Heart left ventricle (tissue), 16 donors: ENCODE measurements around the gene CYTIP. TPM values are rescaled to one million over a fixed set of nuclear protein-coding genes. Genes with fewer than 3 reads are reported as not detected.
A peak's percentile ranks its signal among the peaks of the same experiment; 100 is the strongest.

Source experiments
- ATAC-seq, 4 donors: fragments of 200-7000 bp; cut with Tn5 transposase; one replicate each; pipeline ENCODE4 v1.9.1; 2020 to 2022; ENCODE audit warnings: moderate library complexity in 4 of 4, mild to moderate bottlenecking in 3 of 4, moderate number of reproducible peaks in 1 of 4
- DNase-seq, 5 donors: peaks; one replicate each; pipeline ENCODE4 v3.0.0-alpha.2; 2020
- H3K27ac ChIP-seq, 12 donors: fragments of 200-600 bp; sonication (generic) in 4 of 12; one replicate each; pipeline versions ENCODE4 v1.5.0 to v1.8.0; 2016 to 2022; ENCODE audit warnings: mild to moderate bottlenecking in 2 of 12
- H3K27me3 ChIP-seq, 9 donors: fragments of 200-600 bp; sonication (generic) in 2 of 9; one replicate each; pipeline versions ENCODE4 v1.5.1 to v1.8.0; 2016 to 2022; ENCODE audit warnings: mild to moderate bottlenecking in 3 of 9
- H3K36me3 ChIP-seq, 9 donors: fragments of 200-600 bp; sonication (generic) in 2 of 9; one replicate each; pipeline versions ENCODE4 v1.5.0 to v1.8.0; 2018 to 2022; ENCODE audit warnings: mild to moderate bottlenecking in 2 of 9
- H3K4me1 ChIP-seq, 12 donors: fragments of 200-600 bp; sonication (generic) in 4 of 12; one replicate each; pipeline versions ENCODE4 v1.5.0 to v1.8.0; 2016 to 2022; ENCODE audit warnings: mild to moderate bottlenecking in 3 of 12
- H3K4me3 ChIP-seq, 12 donors: fragments of 200-600 bp; sonication (generic) in 4 of 12; one replicate each; pipeline versions ENCODE4 v1.5.0 to v1.8.0; 2017 to 2022; ENCODE audit warnings: mild to moderate bottlenecking in 9 of 12, moderate library complexity in 4 of 12
- H3K9me3 ChIP-seq, 12 donors: fragments of 200-600 bp; sonication (generic) in 4 of 12; one replicate each; pipeline versions ENCODE4 v1.5.0 to v1.8.0; 2016 to 2022; ENCODE audit warnings: mild to moderate bottlenecking in 1 of 12
- CTCF ChIP-seq, 12 donors: fragments of 200-600 bp; sonication (generic) in 4 of 12; IDR thresholded peaks; one replicate each; pipeline versions ENCODE4 v1.5.0 to v1.8.0; 2018 to 2022; ENCODE audit warnings: antibody characterized with exemption in 12 of 12, mild to moderate bottlenecking in 5 of 12
- POLR2A ChIP-seq, 2 donors: fragments of 450-650 bp; IDR thresholded peaks; one replicate each; pipeline ENCODE4 v1.6.1; 2017; ENCODE audit warnings: antibody characterized with exemption in 2 of 2, mild to moderate bottlenecking in 2 of 2, moderate library complexity in 2 of 2
- WGBS, 4 donors: extraction: QIAGEN DNeasy Blood & Tissue Kit in 2 of 4; methylation state at CpG; one replicate each; pipeline versions ENCODE4 v1.1.5 to v1.1.7; 2013 to 2018; 5-methylcytosine and 5-hydroxymethylcytosine counted together
- intact Hi-C, 10 donors: fragments of 100-400 bp; cut with DNase I; formaldehyde crosslinking; loops; one replicate each; pipeline versions ENCODE4 v1.11.1 to v1.14.2; 2022
- polyA plus RNA-seq, 2 donors: library from polyadenylated mRNA; stranded (reverse); fragments of 200-250 nt; gene quantifications; one replicate each; pipeline ENCODE4 v1.2.3, GENCODE V29; 2013
- total RNA-seq, 9 donors: library from RNA; depleted of rRNA in 2 of 9; stranded (reverse); fragments of >200 nt in 2 of 9; fragmentation: NEBNext Ultra II Directional in 3 of 9; extraction: Animal tissue kit (Norgen Biotek cat#: 25700) in 3 of 9; gene quantifications; one replicate each; pipeline versions ENCODE4 v1.1.0 to v1.2.4, GENCODE V29; 2016 to 2023
- donor health status: ischemic (EF 13 %, LVEDD 7.1; RV severe dilation, severe dysfunction).
- donor health status: healthy with polysubstance abuse.
- donor health status: DM: no; HTN: yes; CAD: no.
- donor health status: DM: no; HTN: no; CAD: no.
- donor health status: ischemic (EF 25% LVEDD 6.9; RV normal size, moderate dysfunction).
- donor health status: ischemic (EF 25% LVEDD 5.7; RV mildly dilated, moderate dysfunction).
- donor health status: healthy.
- donor health status: DM: yes; HTN: yes; CAD: no.
- donor health status: ischemic (EF 35%, LVEDD 5.7; RV mildly dilated, moderate dysfunction).
- donor health status: nonischemic (EF 11% LVEDD 7.7; RV severe dilation, severe dysfunction).
- donor health status: DM: yes; HTN: yes; CAD: no.
- donor health status: PGD.
- donor health status: ischemic (EF 29% LVEDD 5.4; RV normal size, mild dysfunction).
- donor health status: nonischemic (EF 23%, LVEDD 6.1; RV moderate dilation, normal function).

CYTIP gene
- total and polyA plus RNA-seq, 11 donors, result 0.38 to 12.0 (median 1.4) TPM

DNA sequence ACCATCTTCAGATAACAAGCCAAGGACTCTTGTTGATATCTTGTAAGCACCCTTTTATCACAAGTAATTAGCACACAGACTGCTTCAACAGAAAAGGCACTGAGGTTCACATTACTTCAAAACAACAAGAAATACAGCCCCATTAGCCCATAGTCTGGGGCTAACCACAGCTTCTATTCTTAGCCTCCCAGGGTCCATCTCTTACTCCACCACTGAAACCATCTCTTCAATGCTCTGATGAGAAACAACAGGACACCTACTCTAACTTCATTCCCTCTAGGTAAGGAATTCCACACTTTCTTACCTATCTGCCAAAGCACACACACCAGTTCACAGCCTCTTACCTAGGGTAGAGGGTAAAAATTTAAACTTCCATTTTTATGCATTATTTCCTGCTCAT lies 26.4 kb upstream of the CYTIP start:
- H3K4me3 ChIP-seq, result no peak overlapping the region
- H3K4me1 ChIP-seq, result peaks cover 0 to 31% (median 0%) of the 10 kb centered on the region in 12 donors
- ATAC-seq (no peak), DNase-seq (no peak)
- H3K27ac ChIP-seq, result peak overlapping the region in 1 of 12 donors; percentile 95
- no peaks in the 10 kb centered on the region for H3K36me3 ChIP-seq
- H3K27me3 ChIP-seq, result no peaks in the 10 kb centered on the region
- intact Hi-C loops, result no loop called here
- no peaks in the 10 kb centered on the region for H3K9me3 ChIP-seq
- no peak for TF ChIP-seq CTCF (IDR thresholded peaks at IDR 0.05)

- TF ChIP-seq CTCF (IDR thresholded peaks at IDR 0.05) (no peak), POLR2A (IDR thresholded peaks at IDR 0.05) (no peak)
- WGBS, 4 donors, result 77 to 83% (median 81%) methylated on average over 1 of the region's 1 CpG
- Histone ChIP-seq H3K27ac (peak overlapping the region in 2 of 12 donors; percentile 20 to 95), H3K9me3 (no peaks in the 10 kb centered on the region), H3K4me3 (no peak overlapping the region), H3K27me3 (no peaks in the 10 kb centered on the region), H3K4me1 (peaks cover 0 to 36% (median 0%) of the 10 kb centered on the region in 12 donors), H3K36me3 (no peaks in the 10 kb centered on the region)
- intact Hi-C loops, result no loop called here
- ATAC-seq (no peak), DNase-seq (no peak)
Measured at GRCh38 chr2:157469726-157470125, 25.8 kb upstream of the CYTIP start.

DNA sequence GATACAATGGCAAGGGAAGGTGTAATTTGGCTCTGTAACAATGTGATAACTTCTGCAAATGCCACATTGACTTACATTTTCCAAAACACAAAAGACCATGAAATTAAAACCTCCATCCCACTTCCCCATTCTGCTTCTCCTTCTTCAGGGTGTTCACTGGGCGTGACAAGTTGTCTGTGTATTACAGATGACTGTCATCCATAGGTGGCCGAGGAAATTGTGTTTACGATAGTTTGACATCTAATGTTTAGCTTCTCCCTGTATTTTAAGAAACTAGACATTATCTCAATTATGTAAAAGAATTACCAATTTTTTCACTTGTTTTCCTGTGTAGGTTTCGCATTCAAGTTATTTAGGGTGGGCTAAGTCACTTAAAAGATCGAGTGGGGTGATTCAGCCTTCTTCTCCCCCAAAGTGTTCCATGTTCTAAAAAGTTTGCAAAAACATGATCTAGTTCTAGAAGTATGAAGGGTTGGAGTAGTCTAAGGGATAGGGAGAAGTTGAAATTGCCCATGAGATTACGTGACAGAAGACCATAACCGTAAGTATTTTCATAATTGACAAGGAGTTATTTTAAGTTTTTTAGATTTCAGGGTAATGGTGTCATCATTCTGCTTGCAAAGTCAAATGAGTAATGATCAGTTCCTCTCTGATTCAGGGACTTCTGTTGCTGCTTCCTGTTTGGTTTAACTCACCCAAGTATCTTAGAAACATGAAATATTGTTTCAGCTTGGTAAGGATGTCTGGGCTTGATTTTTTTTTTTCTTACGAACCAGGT lies 25.2 kb upstream of the CYTIP start:
- H3K27me3 ChIP-seq, result no peaks in the 10 kb centered on the region
- H3K4me3 ChIP-seq, result peak overlapping the region in 1 of 12 donors; percentile 27
- WGBS, 4 donors, result 66 to 72% (median 70%) methylated on average over 8 of the region's 8 CpGs
- peak in 3 of 4 donors; percentile 46 to 69 (median 63) for ATAC-seq
- H3K27ac ChIP-seq, result peak overlapping the region in 3 of 12 donors; percentile 58 to 95 (median 64)
- peaks cover 0 to 40% (median 0%) of the 10 kb centered on the region in 12 donors for H3K4me1 ChIP-seq
- H3K36me3 ChIP-seq, result no peaks in the 10 kb centered on the region
- no peaks in the 10 kb centered on the region for H3K9me3 ChIP-seq
- no peak for DNase-seq
- no peak for TF ChIP-seq CTCF (IDR thresholded peaks at IDR 0.05)
- TF ChIP-seq POLR2A (IDR thresholded peaks at IDR 0.05), result no peak
- intact Hi-C loops, result no loop called here

GRCh38 chr2:157466764-157467163 lies 22.9 kb upstream of the CYTIP start:
- intact Hi-C loops, result no loop called here
- DNase-seq, result no peak
- Histone ChIP-seq H3K36me3 (no peaks in the 10 kb centered on the region), H3K9me3 (no peaks in the 10 kb centered on the region), H3K4me1 (peaks cover 0 to 40% (median 0%) of the 10 kb centered on the region in 12 donors), H3K27me3 (no peaks in the 10 kb centered on the region), H3K27ac (no peak overlapping the region), H3K4me3 (no peak overlapping the region)
- 80 to 89% (median 85%) methylated on average over 5 of the region's 5 CpGs for WGBS, 4 donors
- TF ChIP-seq CTCF (IDR thresholded peaks at IDR 0.05), result no peak
- no peak for TF ChIP-seq POLR2A (IDR thresholded peaks at IDR 0.05)
- no peak for ATAC-seq
